SK-N-SH treated with all-trans-retinoic acid at 6 μM for 48 hours (cell line): ENCODE data around the gene NMUR2.

ENCODE experiments used
- CSDC2 ChIP-seq: fragments of 250-450 bp; sonication (Bioruptor Pico); IDR thresholded peaks from 2 replicates; pipeline ENCODE4 v1.5.0; 2020; ENCODE audit warnings: mild to moderate bottlenecking, moderate library complexity
- TCF4 ChIP-seq: fragments of 250-450 bp; sonication (Bioruptor Pico); IDR thresholded peaks from 2 replicates; pipeline ENCODE4 v1.8.0; 2021; ENCODE audit warnings: mild to moderate bottlenecking, moderate library complexity, borderline replicate concordance
- ZC3H10 ChIP-seq: fragments of 250-450 bp; sonication (Bioruptor Pico); IDR thresholded peaks from 2 replicates; pipeline ENCODE4 v1.5.1; 2021; ENCODE audit warnings: mild to moderate bottlenecking, moderate library complexity
- ZFP3 ChIP-seq: fragments of 250-450 bp; sonication (Bioruptor Pico); IDR thresholded peaks from 2 replicates; pipeline ENCODE4 v1.5.0; 2020; ENCODE audit warnings: mild to moderate bottlenecking, moderate library complexity
- TF ChIP-seq, protein P1 (sequence below): fragments of 250-450 bp; sonication (Bioruptor Pico); IDR thresholded peaks from 2 replicates; pipeline ENCODE4 v1.8.0; 2020; ENCODE audit warnings: mild to moderate bottlenecking, moderate library complexity, borderline replicate concordance

DNA sequence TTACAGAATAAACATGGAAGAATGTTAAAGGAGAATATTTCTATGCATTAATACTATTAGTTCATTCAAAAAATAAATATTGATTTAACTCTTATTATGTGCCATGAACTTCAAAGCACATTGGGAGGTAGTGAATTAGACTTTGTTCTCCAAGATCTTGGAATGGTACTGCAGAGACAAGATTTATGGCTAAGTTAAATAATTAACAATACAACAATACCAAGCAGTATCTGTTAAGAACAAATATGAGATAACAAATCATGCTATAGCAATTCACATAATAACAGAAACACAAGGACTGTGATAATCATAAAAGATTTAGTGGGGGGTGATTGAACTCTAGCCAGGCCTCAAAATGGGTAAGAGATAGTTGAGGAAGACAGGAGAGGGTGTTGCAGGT is 11.6 kb downstream of the NMUR2 start:
- TF ChIP-seq, protein P1, sequence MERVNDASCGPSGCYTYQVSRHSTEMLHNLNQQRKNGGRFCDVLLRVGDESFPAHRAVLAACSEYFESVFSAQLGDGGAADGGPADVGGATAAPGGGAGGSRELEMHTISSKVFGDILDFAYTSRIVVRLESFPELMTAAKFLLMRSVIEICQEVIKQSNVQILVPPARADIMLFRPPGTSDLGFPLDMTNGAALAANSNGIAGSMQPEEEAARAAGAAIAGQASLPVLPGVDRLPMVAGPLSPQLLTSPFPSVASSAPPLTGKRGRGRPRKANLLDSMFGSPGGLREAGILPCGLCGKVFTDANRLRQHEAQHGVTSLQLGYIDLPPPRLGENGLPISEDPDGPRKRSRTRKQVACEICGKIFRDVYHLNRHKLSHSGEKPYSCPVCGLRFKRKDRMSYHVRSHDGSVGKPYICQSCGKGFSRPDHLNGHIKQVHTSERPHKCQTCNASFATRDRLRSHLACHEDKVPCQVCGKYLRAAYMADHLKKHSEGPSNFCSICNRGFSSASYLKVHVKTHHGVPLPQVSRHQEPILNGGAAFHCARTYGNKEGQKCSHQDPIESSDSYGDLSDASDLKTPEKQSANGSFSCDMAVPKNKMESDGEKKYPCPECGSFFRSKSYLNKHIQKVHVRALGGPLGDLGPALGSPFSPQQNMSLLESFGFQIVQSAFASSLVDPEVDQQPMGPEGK (CRISPR knock-in tag) = no peak
- no peak for TF ChIP-seq TCF4 (CRISPR knock-in tag)
- TF ChIP-seq ZFP3 = no peak
- no peak for TF ChIP-seq CSDC2 (CRISPR knock-in tag)
- TF ChIP-seq ZC3H10 (CRISPR knock-in tag) = no peak
